ENCODE results near the gene DOK3.

DOK3 gene

GRCh38 chr5:177520916-177521513 is 11.4 kb upstream of the DOK3 start:
- TF ChIP-seq CTCF (conservative IDR thresholded peaks at IDR 0.05; ENCODE audit: low read length) = peak; percentile 15
- no peak for DNase-seq (ENCODE audit: low read depth)
- H3K4me3 ChIP-seq (ENCODE audit: low read length) = no peak overlapping the region

- no peak for TF ChIP-seq CTCF (conservative IDR thresholded peaks at IDR 0.05; ENCODE audit: low read length)
- H3K4me3 ChIP-seq (ENCODE audit: low read length) = no peak overlapping the region
- DNase-seq (ENCODE audit: low read depth) = no peak
Measured at GRCh38 chr5:177520271-177520670, 10.6 kb upstream of the DOK3 start.

GRCh38 chr5:177519463-177520235 is 10.0 kb upstream of the DOK3 start:
- no peak for TF ChIP-seq CTCF (conservative IDR thresholded peaks at IDR 0.05; ENCODE audit: low read length)
- no peak overlapping the region for H3K4me3 ChIP-seq (ENCODE audit: low read length)
- no peak for DNase-seq (ENCODE audit: low read depth)

GRCh38 chr5:177516601-177517568 is 7.3 kb upstream of the DOK3 start, which contains the start of gene DDX41:
TSS of gene DDX41 (minus strand) at chr5:177516961. CDS start at chr5:177516945, 16 bp downstream.
- TF ChIP-seq CTCF (conservative IDR thresholded peaks at IDR 0.05; ENCODE audit: low read length) = no peak; the same call in 1 of the 2 replicates
- peak within 1 kb of the TSS; percentile 100 for H3K4me3 ChIP-seq (ENCODE audit: low read length)
- DNase-seq (ENCODE audit: low read depth) = peak; percentile 99

GRCh38 chr5:177515580-177515979 is 6.0 kb upstream of the DOK3 start:
- H3K4me3 ChIP-seq (ENCODE audit: low read length) = peak overlapping the region; percentile 100
- DNase-seq (ENCODE audit: low read depth) = no peak
- no peak for TF ChIP-seq CTCF (conservative IDR thresholded peaks at IDR 0.05; ENCODE audit: low read length)

GRCh38 chr5:177514541-177514940 is 4.9 kb upstream of the DOK3 start:
- no peak overlapping the region for H3K4me3 ChIP-seq (ENCODE audit: low read length)
- no peak for TF ChIP-seq CTCF (conservative IDR thresholded peaks at IDR 0.05; ENCODE audit: low read length)
- DNase-seq (ENCODE audit: low read depth) = no peak
